DMS 273 (cell line): ENCODE data around the gene CPNE4.

Experiments
- DNase-seq: peaks from one replicate; lab custom pipeline; 2025; ENCODE audit not compliant: unreplicated experiment; lab: John Stamatoyannopoulos, UW

The CPNE4 gene

GRCh38 chr3:131883711-131884407 lies 151.0 kb downstream of the CPNE4 start:
- no peak for DNase-seq

GRCh38 chr3:131883086-131883485 lies 151.7 kb downstream of the CPNE4 start:
- no peak for DNase-seq

GRCh38 chr3:131881777-131882176 lies 153.0 kb downstream of the CPNE4 start:
- DNase-seq: no peak

- DNase-seq: no peak
Measured at GRCh38 chr3:131880948-131881347, 153.9 kb downstream of the CPNE4 start.

GRCh38 chr3:131868203-131868602 lies 166.6 kb downstream of the CPNE4 start:
- no peak for DNase-seq

GRCh38 chr3:131856171-131856570 lies 178.6 kb downstream of the CPNE4 start:
- no peak for DNase-seq

GRCh38 chr3:131850223-131850622 lies 184.6 kb downstream of the CPNE4 start:
- no peak for DNase-seq

GRCh38 chr3:131849616-131850015 lies 185.2 kb downstream of the CPNE4 start:
- DNase-seq: peak; percentile 14

- no peak for DNase-seq
Measured at GRCh38 chr3:131847966-131848510, 186.8 kb downstream of the CPNE4 start.

GRCh38 chr3:131846296-131846924 lies 188.4 kb downstream of the CPNE4 start:
- no peak for DNase-seq

- DNase-seq: no peak
Measured at GRCh38 chr3:131843174-131843573, 191.6 kb downstream of the CPNE4 start.

GRCh38 chr3:131840156-131840797 lies 194.5 kb downstream of the CPNE4 start:
- no peak for DNase-seq

GRCh38 chr3:131835906-131836305 lies 198.9 kb downstream of the CPNE4 start:
- DNase-seq: no peak

GRCh38 chr3:131831608-131832007 lies 203.2 kb downstream of the CPNE4 start:
- no peak for DNase-seq

- DNase-seq: no peak
Measured at GRCh38 chr3:131821191-131821762, 213.5 kb downstream of the CPNE4 start.

- DNase-seq: no peak
Measured at GRCh38 chr3:131819381-131820055, 215.3 kb downstream of the CPNE4 start.

- no peak for DNase-seq
Measured at GRCh38 chr3:131812433-131812832, 222.4 kb downstream of the CPNE4 start.

- DNase-seq: no peak
Measured at GRCh38 chr3:131811481-131811880, 223.3 kb downstream of the CPNE4 start.

GRCh38 chr3:131807822-131808221 lies 227.0 kb downstream of the CPNE4 start:
- no peak for DNase-seq

- DNase-seq: no peak
Measured at GRCh38 chr3:131806736-131807135, 228.1 kb downstream of the CPNE4 start.

GRCh38 chr3:131804565-131805133 lies 230.2 kb downstream of the CPNE4 start:
- no peak for DNase-seq
